Measurements from ENCODE around the gene ELL3. TPM values are rescaled to one million over a fixed set of nuclear protein-coding genes. Genes with fewer than 3 reads are reported as not detected.
"Not testable (repeated sequence)": the region's sequence is repeated elsewhere in the genome, so short reads cannot be mapped to it uniquely, and the experiment has no call there.

Gene ELL3
- total RNA-seq, 1 donor from 2014 or later: 0.51 TPM

- no peak for TF ChIP-seq CTCF (IDR thresholded peaks at IDR 0.05; ENCODE audit: partially characterized antibody, unreplicated experiment)
- DNase-seq: no peak
- Mint-ChIP-seq H3K27me3 (ENCODE audit: unreplicated experiment) (no peaks in the 10 kb centered on the region), H3K4me1 (ENCODE audit: low read depth, unreplicated experiment) (no peaks in the 10 kb centered on the region), H3K36me3 (ENCODE audit: unreplicated experiment) (no peaks in the 10 kb centered on the region), H3K27ac (ENCODE audit: unreplicated experiment) (no peak overlapping the region), H3K4me3 (ENCODE audit: unreplicated experiment) (no peak overlapping the region), H3K9me3 (ENCODE audit: unreplicated experiment) (peaks cover 3% of the 10 kb centered on the region)
Measured at GRCh38 chr15:43808960-43809678, 32.4 kb upstream of the ELL3 start.

- Mint-ChIP-seq H3K36me3 (ENCODE audit: unreplicated experiment) (no peaks in the 10 kb centered on the region), H3K27ac (ENCODE audit: unreplicated experiment) (no peak overlapping the region)
- no peak for TF ChIP-seq CTCF (IDR thresholded peaks at IDR 0.05; ENCODE audit: partially characterized antibody, unreplicated experiment)
Measured at GRCh38 chr15:43808435-43808950, 31.7 kb upstream of the ELL3 start.

GRCh38 chr15:43802676-43803075 lies 25.9 kb upstream of the ELL3 start:
- not testable (repeated sequence) for H3K9me3 Mint-ChIP-seq (ENCODE audit: unreplicated experiment); H3K27ac Mint-ChIP-seq (ENCODE audit: unreplicated experiment); H3K27me3 Mint-ChIP-seq (ENCODE audit: unreplicated experiment); H3K36me3 Mint-ChIP-seq (ENCODE audit: unreplicated experiment); H3K4me3 Mint-ChIP-seq (ENCODE audit: unreplicated experiment); DNase-seq
- H3K4me1 Mint-ChIP-seq (ENCODE audit: low read depth, unreplicated experiment): peaks cover 15% of the 10 kb centered on the region

More at GRCh38 chr15:43808435-43808950, 31.7 kb upstream of the ELL3 start:
- DNase-seq: no peak
- peaks cover 3% of the 10 kb centered on the region for H3K9me3 Mint-ChIP-seq (ENCODE audit: unreplicated experiment)
- no peaks in the 10 kb centered on the region for H3K27me3 Mint-ChIP-seq (ENCODE audit: unreplicated experiment)
- H3K4me3 Mint-ChIP-seq (ENCODE audit: unreplicated experiment): no peak overlapping the region
- no peaks in the 10 kb centered on the region for H3K4me1 Mint-ChIP-seq (ENCODE audit: low read depth, unreplicated experiment)

GRCh38 chr15:43800286-43801141 lies 23.7 kb upstream of the ELL3 start, which contains the start of gene HYPK:
TSS of gene HYPK (plus strand) at chr15:43800599. CDS start at chr15:43800623, 24 bp downstream.
- Mint-ChIP-seq H3K27ac (ENCODE audit: unreplicated experiment) (peak within 1 kb of the TSS; percentile 97), H3K4me1 (ENCODE audit: low read depth, unreplicated experiment) (peaks cover 15% of the 10 kb centered on the region), H3K27me3 (ENCODE audit: unreplicated experiment) (peaks cover 9% of the 10 kb centered on the region), H3K4me3 (ENCODE audit: unreplicated experiment) (peak within 1 kb of the TSS; percentile 100), H3K36me3 (ENCODE audit: unreplicated experiment) (peaks cover 4% of the 10 kb centered on the region), H3K9me3 (ENCODE audit: unreplicated experiment) (peaks cover 7% of the 10 kb centered on the region)
- TF ChIP-seq CTCF (IDR thresholded peaks at IDR 0.05; ENCODE audit: partially characterized antibody, unreplicated experiment): no peak
- peak; percentile 91 for DNase-seq

GRCh38 chr15:43799945-43800285 lies 23.1 kb upstream of the ELL3 start, which contains the start of gene SERINC4:
TSS of gene SERINC4 (minus strand) at chr15:43800220. CDS start at chr15:43799986, 234 bp downstream.
- peaks cover 16% of the 10 kb centered on the region for H3K4me1 Mint-ChIP-seq (ENCODE audit: low read depth, unreplicated experiment)
- peaks cover 9% of the 10 kb centered on the region for H3K27me3 Mint-ChIP-seq (ENCODE audit: unreplicated experiment)
- TF ChIP-seq CTCF (IDR thresholded peaks at IDR 0.05; ENCODE audit: partially characterized antibody, unreplicated experiment): no peak
- H3K27ac Mint-ChIP-seq (ENCODE audit: unreplicated experiment): peak within 1 kb of the TSS; percentile 97
- no peak for DNase-seq
- H3K36me3 Mint-ChIP-seq (ENCODE audit: unreplicated experiment): peaks cover 4% of the 10 kb centered on the region
- peak within 1 kb of the TSS; percentile 100 for H3K4me3 Mint-ChIP-seq (ENCODE audit: unreplicated experiment)
- peaks cover 7% of the 10 kb centered on the region for H3K9me3 Mint-ChIP-seq (ENCODE audit: unreplicated experiment)

Data from glutamatergic neuron (in vitro differentiated cells).